Adipocyte (in vitro differentiated cells): Measurements from ENCODE around the gene LRRC25.
A peak's percentile ranks its signal among the peaks of the same experiment; 100 is the strongest.

Experiments
- DNase-seq: peaks from one replicate; pipeline ENCODE4 v3.0.0-alpha.2; 2015; ENCODE audit warnings: low read depth
- H3K27me3 ChIP-seq: replicated peaks from 2 replicates; pipeline ENCODE4 v1.7.0; 2013; ENCODE audit warnings: mild to moderate bottlenecking, low read length, moderate library complexity; ENCODE audit not compliant: control insufficient read depth, insufficient read depth
- H3K36me3 ChIP-seq: 2 replicates; pipeline ENCODE4 v1.7.0; 2013; ENCODE audit warnings: low read length, mild to moderate bottlenecking, moderate library complexity; ENCODE audit not compliant: control insufficient read depth, insufficient read depth, severe bottlenecking
- H3K4me1 ChIP-seq: 2 replicates; pipeline ENCODE4 v1.7.0; 2013; ENCODE audit warnings: mild to moderate bottlenecking, low read length, moderate library complexity; ENCODE audit not compliant: control insufficient read depth, insufficient read depth
- H3K4me3 ChIP-seq: 2 replicates; pipeline ENCODE4 v1.7.0; 2013; ENCODE audit warnings: mild to moderate bottlenecking, low read length, moderate library complexity
- H3K9ac ChIP-seq: 2 replicates; pipeline ENCODE4 v1.7.0; 2013; ENCODE audit warnings: mild to moderate bottlenecking, low read length, moderate library complexity
- H3K9me3 ChIP-seq: 2 replicates; pipeline ENCODE4 v1.7.0; 2013; ENCODE audit warnings: mild to moderate bottlenecking, low read length, moderate library complexity; ENCODE audit not compliant: control insufficient read depth

Gene LRRC25

DNA sequence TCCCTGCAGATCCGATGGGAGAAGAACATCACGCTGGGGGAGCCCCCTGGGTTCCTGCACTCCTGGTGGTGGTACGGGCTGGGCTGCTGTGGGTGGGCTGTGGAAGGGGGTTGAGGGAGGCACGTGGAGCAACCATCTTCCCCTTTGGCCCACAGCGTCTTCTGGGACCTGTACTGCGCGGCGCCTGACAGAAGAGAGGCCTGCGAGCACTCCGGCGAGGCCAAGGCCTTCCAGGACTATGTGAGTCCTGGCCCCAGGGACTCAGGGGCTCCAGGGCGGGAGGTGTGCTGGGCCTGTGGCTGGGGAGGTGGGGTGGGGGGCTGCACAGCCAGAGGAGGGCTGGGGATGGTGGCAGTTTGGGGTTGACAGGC, 30.3 kb upstream of the LRRC25 start:
- no peaks in the 10 kb centered on the region for H3K9me3 ChIP-seq
- no peak overlapping the region for H3K4me3 ChIP-seq
- no peak overlapping the region for H3K9ac ChIP-seq
- no peaks in the 10 kb centered on the region for H3K36me3 ChIP-seq
- no peak for DNase-seq
- no peaks in the 10 kb centered on the region for H3K27me3 ChIP-seq
- H3K4me1 ChIP-seq = peaks cover 18% of the 10 kb centered on the region

DNA sequence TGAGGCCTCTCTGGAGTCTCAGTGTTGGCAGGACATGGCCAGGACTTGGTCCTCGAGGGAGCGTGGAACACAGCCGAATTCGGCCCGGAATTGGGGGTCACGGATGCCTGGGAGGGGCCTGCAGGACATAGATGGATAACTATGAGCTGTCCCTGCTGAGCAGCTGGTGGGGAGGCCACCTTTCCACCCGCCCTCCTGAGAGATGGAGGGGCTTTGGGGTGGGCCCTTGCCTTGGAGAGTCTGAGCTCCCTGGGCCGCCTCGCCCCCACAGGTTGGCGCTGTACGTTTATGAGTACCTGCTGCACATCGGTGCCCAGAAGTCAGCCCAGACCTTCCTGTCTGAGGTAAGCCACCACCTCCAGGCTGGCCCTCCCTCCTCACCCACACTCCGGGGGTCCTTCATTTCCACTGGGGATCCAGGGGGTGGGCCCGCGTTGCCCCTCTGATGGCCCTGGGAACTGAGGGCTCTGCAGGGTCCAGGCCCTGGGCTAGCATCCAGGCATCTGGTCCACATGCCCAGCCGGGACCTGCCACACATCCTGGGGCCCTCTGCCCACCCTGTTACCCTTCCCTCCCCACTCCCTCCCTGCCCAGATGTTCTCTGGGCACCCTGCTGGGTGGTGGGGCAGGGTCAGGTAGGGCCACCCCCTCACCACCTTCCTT, 29.8 kb upstream of the LRRC25 start:
- Histone ChIP-seq H3K27me3 (no peaks in the 10 kb centered on the region), H3K4me1 (peaks cover 18% of the 10 kb centered on the region), H3K36me3 (no peaks in the 10 kb centered on the region), H3K4me3 (no peak overlapping the region), H3K9me3 (no peaks in the 10 kb centered on the region), H3K9ac (no peak overlapping the region)
- no peak for DNase-seq

DNA sequence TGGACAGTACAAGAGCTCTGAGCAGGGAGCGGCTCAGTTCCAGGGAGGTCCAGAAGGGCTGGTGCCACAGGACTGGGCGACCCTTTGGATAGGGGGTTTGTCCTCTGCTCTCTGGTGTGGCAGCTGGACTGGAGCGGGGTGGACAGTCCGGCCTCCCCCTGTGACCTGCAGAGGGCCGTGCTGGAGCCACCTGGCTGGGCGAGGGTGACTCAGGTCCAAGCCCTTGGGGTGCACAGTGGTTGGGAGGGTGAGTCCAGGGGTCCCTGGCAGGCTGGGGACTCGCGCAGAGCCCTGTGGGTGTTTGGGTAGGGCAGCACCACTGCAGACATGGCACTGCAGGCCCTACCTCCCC, 29.0 kb upstream of the LRRC25 start:
- Histone ChIP-seq H3K4me3 (no peak overlapping the region), H3K9ac (peak overlapping the region; percentile 78), H3K36me3 (no peaks in the 10 kb centered on the region), H3K4me1 (peaks cover 19% of the 10 kb centered on the region), H3K9me3 (no peaks in the 10 kb centered on the region), H3K27me3 (no peaks in the 10 kb centered on the region)
- DNase-seq = no peak

DNA sequence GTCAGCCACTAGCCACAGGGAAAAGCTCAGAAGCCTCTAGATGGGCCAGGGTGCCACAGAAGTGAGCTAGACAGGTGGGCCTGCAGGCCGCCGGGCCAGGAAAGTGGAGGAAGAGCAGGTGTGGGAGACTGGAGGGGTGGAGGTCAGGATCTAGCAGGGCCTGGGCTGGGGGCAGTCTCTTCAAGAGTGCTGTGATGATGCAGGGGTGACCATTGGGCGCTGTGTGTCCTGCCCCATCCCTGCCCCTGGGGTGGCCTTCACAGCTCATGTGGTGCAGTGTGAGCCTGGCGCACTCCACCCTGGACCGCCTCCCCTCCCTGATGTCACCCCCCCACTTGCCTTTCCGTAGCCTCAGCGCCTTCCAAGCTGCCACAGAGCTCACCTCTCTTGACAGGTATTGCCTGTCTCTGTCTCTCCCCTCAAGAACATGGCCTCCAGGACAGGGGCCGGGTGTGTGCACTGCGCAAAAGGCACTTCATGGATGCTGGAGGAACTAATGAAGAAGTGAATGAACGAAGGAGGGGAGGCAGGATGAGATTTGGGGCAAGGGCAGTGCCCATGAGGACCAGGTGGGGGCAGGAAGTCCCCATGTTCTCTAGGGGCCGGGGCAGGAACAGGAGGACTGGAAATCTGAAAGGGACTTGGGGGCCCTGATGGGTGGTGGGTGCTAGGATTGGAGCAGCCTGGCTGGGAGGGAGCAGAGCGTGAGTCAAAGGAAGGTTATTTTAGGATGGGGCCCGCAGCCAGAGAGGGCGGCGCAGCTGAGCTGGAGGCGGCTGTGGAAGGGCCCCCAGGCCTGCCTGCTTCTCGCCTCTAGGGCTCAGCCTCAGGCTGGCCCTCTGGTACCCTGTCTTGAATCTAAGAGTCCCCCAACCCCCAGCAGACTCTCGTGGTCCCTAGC, 28.3 kb upstream of the LRRC25 start:
- H3K36me3 ChIP-seq = no peaks in the 10 kb centered on the region
- H3K9ac ChIP-seq = peak overlapping the region; percentile 78
- peak; percentile 89 for DNase-seq
- H3K4me3 ChIP-seq = peak overlapping the region; percentile 45
- peaks cover 25% of the 10 kb centered on the region for H3K4me1 ChIP-seq
- no peaks in the 10 kb centered on the region for H3K9me3 ChIP-seq
- no peaks in the 10 kb centered on the region for H3K27me3 ChIP-seq

DNA sequence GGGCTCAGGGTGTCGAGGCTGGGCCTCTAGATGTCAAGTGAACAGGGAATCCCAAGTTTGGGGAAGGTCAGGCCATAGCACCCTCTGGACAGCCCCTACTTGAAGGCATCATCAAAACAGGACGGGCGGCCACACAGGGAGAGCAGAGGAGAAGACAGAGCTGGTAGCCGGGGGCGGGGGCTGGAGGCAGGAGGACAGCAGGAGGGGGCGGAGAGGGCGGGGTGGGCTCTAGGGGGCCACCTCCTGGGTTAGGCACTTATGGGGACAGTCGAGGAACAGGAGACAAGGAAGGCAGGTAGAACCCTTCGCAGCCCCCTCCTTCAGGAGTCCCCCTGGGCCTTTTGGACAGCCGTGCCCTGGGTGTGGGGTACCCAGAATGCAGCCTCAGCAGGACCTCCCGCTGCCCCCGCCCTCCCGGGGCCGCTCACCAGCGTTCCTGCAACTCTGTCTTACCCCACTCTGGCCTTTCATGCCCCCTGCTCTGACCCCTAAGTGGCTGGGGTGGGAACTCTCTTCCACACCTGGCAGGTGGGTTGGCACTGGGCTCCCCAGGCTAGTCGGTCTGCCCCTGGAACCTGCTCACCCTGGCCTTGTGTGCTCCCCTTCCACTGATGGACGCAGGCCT, 27.6 kb upstream of the LRRC25 start:
- H3K27me3 ChIP-seq = no peaks in the 10 kb centered on the region
- no peak overlapping the region for H3K9ac ChIP-seq
- H3K36me3 ChIP-seq = no peaks in the 10 kb centered on the region
- DNase-seq = no peak
- no peak overlapping the region for H3K4me3 ChIP-seq
- peaks cover 27% of the 10 kb centered on the region for H3K4me1 ChIP-seq
- no peaks in the 10 kb centered on the region for H3K9me3 ChIP-seq

DNA sequence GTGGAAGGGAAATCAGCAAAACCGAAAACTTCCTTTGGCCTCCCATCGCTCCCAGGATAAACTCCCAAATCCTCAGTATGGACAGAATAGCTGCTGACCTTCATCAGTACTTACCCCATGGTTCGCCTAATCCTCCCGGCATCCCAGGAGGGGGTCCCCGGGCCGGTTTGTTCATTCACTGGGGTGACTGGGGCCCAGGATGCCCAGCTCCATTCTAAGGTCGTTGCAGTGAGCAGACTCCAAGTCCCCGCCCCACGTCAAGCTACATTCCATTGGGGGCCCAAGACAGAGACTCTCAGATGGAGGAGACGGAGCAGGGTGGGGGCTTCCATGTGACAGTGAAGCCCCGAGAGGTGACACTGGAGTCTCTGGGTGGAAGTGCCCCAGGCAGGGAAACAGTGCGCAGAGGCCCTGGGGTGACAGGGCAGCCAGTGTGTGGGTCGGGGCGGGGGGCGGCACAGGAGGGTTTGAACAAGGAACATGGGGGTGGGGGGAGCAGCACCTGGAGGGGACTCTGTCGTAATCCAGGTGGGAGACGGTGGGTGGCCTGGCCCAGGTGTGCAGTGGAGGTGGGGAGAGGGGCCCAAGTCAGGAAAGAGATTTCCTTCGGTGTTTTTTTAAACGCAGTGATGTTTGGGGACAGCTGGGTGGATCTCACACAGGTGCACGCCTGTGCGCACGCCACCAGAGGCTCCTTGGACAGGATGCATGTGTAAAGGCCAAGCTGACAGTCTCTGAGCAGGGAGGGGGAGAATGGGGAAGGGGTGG, 26.9 kb upstream of the LRRC25 start:
- H3K4me1 ChIP-seq = peaks cover 27% of the 10 kb centered on the region
- DNase-seq = no peak
- no peaks in the 10 kb centered on the region for H3K36me3 ChIP-seq
- no peak overlapping the region for H3K4me3 ChIP-seq
- no peak overlapping the region for H3K9ac ChIP-seq
- no peaks in the 10 kb centered on the region for H3K9me3 ChIP-seq
- H3K27me3 ChIP-seq = no peaks in the 10 kb centered on the region

DNA sequence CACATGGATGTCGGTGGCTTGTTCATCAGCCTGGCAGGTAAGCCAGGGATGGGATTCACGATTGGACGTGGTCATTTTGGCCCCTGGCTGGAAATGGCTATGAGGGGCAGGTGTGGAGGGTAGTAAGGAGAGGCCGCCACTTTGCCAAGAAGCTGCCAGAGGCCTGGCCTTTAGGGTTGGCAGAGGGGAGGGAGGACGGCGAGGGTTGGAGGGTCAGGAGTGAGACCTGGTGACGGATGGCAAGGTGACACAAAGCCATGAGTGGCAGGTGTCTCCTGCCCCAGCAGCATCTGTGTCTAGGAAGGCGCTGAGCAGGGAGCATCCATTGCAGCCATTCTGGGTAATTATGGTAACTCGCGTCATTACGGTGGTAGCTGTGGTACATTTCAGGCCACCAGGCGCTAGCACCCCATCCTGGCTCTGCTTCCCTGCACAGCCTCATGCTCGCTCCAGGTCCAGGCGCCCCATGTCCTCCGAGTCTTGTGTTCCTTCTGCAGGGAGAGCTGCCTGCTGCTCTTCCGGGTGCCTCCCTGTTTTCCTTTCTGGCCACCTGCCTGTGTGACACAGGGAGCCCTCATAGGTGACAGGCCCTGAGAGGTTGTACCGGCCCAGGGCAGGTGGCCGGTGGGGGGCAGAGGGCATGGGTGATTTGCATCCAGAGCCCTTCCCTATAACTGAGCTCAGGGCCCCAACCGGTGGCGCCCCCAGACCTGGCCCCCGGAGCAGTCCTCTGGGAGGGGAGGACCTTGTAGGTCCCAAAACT, 26.0 kb upstream of the LRRC25 start:
- peaks cover 33% of the 10 kb centered on the region for H3K4me1 ChIP-seq
- H3K4me3 ChIP-seq = no peak overlapping the region
- H3K27me3 ChIP-seq = no peaks in the 10 kb centered on the region

DNA sequence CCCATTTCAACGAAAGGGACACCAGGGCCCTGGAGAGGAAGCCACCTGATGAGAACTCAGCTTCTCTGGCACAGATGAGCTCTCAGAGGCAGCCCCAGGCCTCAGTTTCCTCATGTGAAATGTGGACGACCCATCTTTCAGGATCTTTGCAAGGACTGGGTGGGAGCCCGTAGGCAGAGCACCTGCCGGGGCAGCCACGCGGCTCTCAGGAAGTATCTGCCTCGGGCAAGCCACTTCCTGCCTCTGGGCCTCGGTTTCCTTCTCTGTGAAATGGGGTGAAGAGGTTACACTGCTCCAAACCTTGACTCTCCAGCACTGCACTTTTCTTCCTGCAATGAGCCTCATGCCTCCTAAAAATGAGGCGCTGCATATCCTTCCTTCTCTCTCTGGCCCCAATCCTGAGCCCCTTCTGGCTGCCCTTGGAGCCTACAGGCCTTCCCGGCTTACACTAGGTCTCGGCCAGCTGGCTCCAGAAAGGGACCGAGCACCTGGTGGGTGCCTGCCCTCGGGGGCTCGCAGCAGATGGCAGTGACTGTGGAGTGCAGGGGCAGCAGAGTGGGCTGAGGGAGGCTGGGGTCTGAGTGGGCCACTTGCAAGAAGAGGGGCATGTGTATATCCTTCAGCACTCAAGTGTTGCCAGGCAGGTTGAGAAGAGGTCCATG, 25.2 kb upstream of the LRRC25 start:
- H3K36me3 ChIP-seq = no peaks in the 10 kb centered on the region
- DNase-seq = no peak
- no peak overlapping the region for H3K4me3 ChIP-seq
- H3K9me3 ChIP-seq = no peaks in the 10 kb centered on the region
- H3K4me1 ChIP-seq = peaks cover 39% of the 10 kb centered on the region
- no peaks in the 10 kb centered on the region for H3K27me3 ChIP-seq
- H3K9ac ChIP-seq = no peak overlapping the region

More for the DNA sequence above, 26.0 kb upstream of the LRRC25 start:
- H3K9me3 ChIP-seq = no peaks in the 10 kb centered on the region
- no peak overlapping the region for H3K9ac ChIP-seq
- no peaks in the 10 kb centered on the region for H3K36me3 ChIP-seq
- no peak for DNase-seq

DNA sequence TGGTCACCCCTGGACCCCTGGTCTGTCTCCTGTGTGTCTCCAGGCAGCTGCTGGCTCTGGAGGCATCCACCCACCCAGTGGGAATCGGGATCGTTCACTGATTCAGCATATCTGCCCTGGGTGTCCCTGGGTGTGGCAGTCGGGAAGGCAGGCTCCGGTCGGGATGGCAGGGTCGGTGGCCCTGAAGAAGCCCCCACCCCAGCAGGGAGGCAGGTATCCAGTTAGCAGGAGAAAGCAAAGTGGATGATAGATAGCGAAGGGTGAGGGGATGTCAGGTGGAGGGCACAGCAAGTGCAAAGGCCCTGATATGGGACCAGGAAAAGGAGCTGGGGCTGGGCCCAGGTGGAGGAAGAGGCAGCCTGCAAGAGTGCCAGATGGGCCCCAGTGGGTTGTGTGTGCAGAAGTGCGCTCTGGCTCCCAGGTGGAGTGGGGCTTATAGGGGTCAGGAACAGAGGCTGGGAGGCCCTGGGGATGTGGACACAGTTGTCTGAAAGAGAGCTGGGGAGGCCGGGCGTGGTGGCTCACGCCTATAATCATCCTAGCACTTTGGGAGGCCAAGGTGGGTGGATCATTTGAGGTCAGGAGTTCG, 24.0 kb upstream of the LRRC25 start:
- peaks cover 40% of the 10 kb centered on the region for H3K4me1 ChIP-seq
- H3K9me3 ChIP-seq = no peaks in the 10 kb centered on the region
- no peak for DNase-seq
- peak overlapping the region; percentile 81 for H3K4me3 ChIP-seq
- peak overlapping the region; percentile 85 for H3K9ac ChIP-seq
- no peaks in the 10 kb centered on the region for H3K36me3 ChIP-seq
- no peaks in the 10 kb centered on the region for H3K27me3 ChIP-seq

DNA sequence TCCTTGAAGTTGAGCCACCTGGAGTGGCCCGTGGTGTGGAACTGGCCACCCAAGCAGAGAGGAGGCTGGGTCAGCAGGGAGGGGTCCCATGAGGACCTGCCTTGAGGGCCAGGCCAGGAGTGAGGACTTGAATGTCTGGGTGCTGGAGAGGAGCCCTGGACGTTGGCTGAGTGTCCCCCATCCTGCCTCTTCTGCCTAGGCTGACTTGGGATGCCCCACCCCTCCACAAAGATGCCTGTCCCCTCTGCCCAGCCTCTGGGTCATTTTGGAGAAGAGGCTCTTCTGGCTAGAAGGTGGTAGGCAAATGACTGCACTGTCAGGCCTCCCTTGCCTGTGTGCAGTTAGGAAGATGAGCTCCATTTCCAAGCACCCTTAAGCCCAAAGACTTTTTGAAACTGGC, 23.5 kb upstream of the LRRC25 start:
- no peaks in the 10 kb centered on the region for H3K36me3 ChIP-seq
- peak overlapping the region; percentile 85 for H3K9ac ChIP-seq
- no peak for DNase-seq
- H3K4me1 ChIP-seq = peaks cover 40% of the 10 kb centered on the region
- H3K4me3 ChIP-seq = peak overlapping the region; percentile 81
- H3K27me3 ChIP-seq = no peaks in the 10 kb centered on the region
- H3K9me3 ChIP-seq = no peaks in the 10 kb centered on the region
